Measurements from ENCODE around the gene FBXL20. TPM values are rescaled to one million over a fixed set of nuclear protein-coding genes. Genes with fewer than 3 reads are reported as not detected.
A peak's percentile ranks its signal among the peaks of the same experiment; 100 is the strongest.

The FBXL20 gene
- total and polyA plus RNA-seq, 9 of the 15 experiments (the other 6 are each of a cell fraction or from before 2014, with no cell fraction given), result 1.8 to 15.1 (median 5.6) TPM

GRCh38 chr17:39402890-39403605, 1.6 kb upstream of the FBXL20 start:
- no peak overlapping the region for H2AFZ ChIP-seq (ENCODE audit: low read depth, low read length)
- 82% methylated on average over 18 of the region's 22 CpGs for WGBS (ENCODE audit: insufficient coverage, low coverage, missing lambda C conversion rate)
- TSS peak; percentile 60 for BruUV-seq (replicated peaks)
- no peaks in the 10 kb centered on the region for H3K9me1 ChIP-seq (ENCODE audit: control insufficient read depth, insufficient read depth, low read length)
- no peak overlapping the region; the same call in 1 of the 2 replicates for H3K4me3 ChIP-seq
- ChIA-PET POLR2A (interaction anchor here (0.6 to 4.6 kb wide), 3 partner anchors 10 to 1026 kb away, joined by 3 to 14 read pairs (median 9); no protein-coding TSS in a partner anchor), CTCF (ENCODE audit: low intra/inter-chr PET ratio) (no interaction called here)
- DNase-seq (ENCODE audit: extremely low read depth in 1 of 4, low spot score in 3 of 4) (no peak), FAIRE-seq (no peak), ATAC-seq (no peak)
- H3K27me3 ChIP-seq (ENCODE audit: control insufficient read depth in 2 of 2, insufficient read depth in 2 of 2, low read length in 2 of 2), result no peaks in the 10 kb centered on the region
- TF ChIP-seq ZNF165 (CRISPR knock-in tag; IDR thresholded peaks at IDR 0.05; ENCODE audit: borderline replicate concordance) (no peak), ATF1 (CRISPR knock-in tag; IDR thresholded peaks at IDR 0.05) (no peak), ATF1 (tag; IDR thresholded peaks at IDR 0.05) (peak; percentile 11), HIVEP1 (CRISPR knock-in tag; IDR thresholded peaks at IDR 0.05) (no peak), FOXP1 (CRISPR knock-in tag; IDR thresholded peaks at IDR 0.05) (no peak), HOXB6 (CRISPR knock-in tag; IDR thresholded peaks at IDR 0.05; ENCODE audit: borderline replicate concordance) (no peak), FOXA3 (CRISPR knock-in tag; conservative IDR thresholded peaks at IDR 0.05 in 1 of 2, IDR thresholded peaks at IDR 0.05 in 1 of 2) (no peak), PHF20 (IDR thresholded peaks at IDR 0.05; ENCODE audit: partially characterized antibody) (no peak)
- peaks cover 34% of the 10 kb centered on the region; the same call in 2 of the 3 replicates for H3K36me3 ChIP-seq (ENCODE audit: control insufficient read depth, insufficient read depth, low read length)
- H3K79me2 ChIP-seq (ENCODE audit: control insufficient read depth, insufficient read depth, low read length), result peaks cover 32% of the 10 kb centered on the region
- H3K4me2 ChIP-seq (ENCODE audit: insufficient read depth, low read length), result peak overlapping the region; percentile 8; the same call in 1 of the 2 replicates
- intact Hi-C loops (cut with micrococcal nuclease) (loop anchor here (5.0 kb wide), 2 partner anchors 46 to 131 kb away; no protein-coding TSS in a partner anchor), in situ Hi-C loops (cut with MboI) (no loop called here)
- H3K9me3 ChIP-seq (replicated peaks; ENCODE audit: control insufficient read depth, insufficient read depth, low read depth, low read length), result no peaks in the 10 kb centered on the region
- no peak overlapping the region for H3K27ac ChIP-seq (ENCODE audit: extremely low read depth, low read depth, low read length)
- H3K9ac ChIP-seq (ENCODE audit: insufficient read depth in 1 of 2, low read depth in 2 of 2, low read length in 2 of 2), result no peak overlapping the region
- H3K4me1 ChIP-seq (replicated peaks in 1 of 2; ENCODE audit: control insufficient read depth in 2 of 2, insufficient read depth in 2 of 2, low read length in 2 of 2), result peaks cover 9 to 16% of the 10 kb centered on the region in 2 experiments; a peak in 3 of 5 replicates
- H4K20me1 ChIP-seq (replicated peaks; ENCODE audit: control insufficient read depth, insufficient read depth, low read length), result peaks cover 11% of the 10 kb centered on the region; the same call in 1 of the 2 replicates
